ENCODE data around the gene TARS3. TPM values are rescaled to one million over a fixed set of nuclear protein-coding genes. Genes with fewer than 3 reads are reported as not detected.

TARS3 gene
- total and polyA plus RNA-seq, 10 donors, result 5.0 to 31.0 (median 16.7) TPM

- H3K4me1 ChIP-seq, result no peaks in the 10 kb centered on the region
- H3K27ac ChIP-seq, result no peak overlapping the region
- no peak overlapping the region for H3K4me3 ChIP-seq
- no peaks in the 10 kb centered on the region for H3K9me3 ChIP-seq
- TF ChIP-seq POLR2AphosphoS5 (IDR thresholded peaks at IDR 0.05) (no peak), POLR2A (IDR thresholded peaks at IDR 0.05) (no peak), CTCF (IDR thresholded peaks at IDR 0.05 in 8 of 11, conservative IDR thresholded peaks at IDR 0.05 in 3 of 11) (no peak)
- intact Hi-C loops (cut with DNase I; ENCODE audit: low total_unique reads), result no loop called here
- WGBS, 5 donors, result 90 to 94% (median 92%) methylated on average over 6 of the region's 6 CpGs
- H3K27me3 ChIP-seq (replicated peaks in 1 of 7), result no peaks in the 10 kb centered on the region
- H3K36me3 ChIP-seq, result peaks cover 0 to 97% (median 55%) of the 10 kb centered on the region in 6 donors
- no peak for DNase-seq
These were observed 13.5 kb downstream of the TARS3 start for GRCh38 chr15:101710806-101711205.

GRCh38 chr15:101709466-101709865 is 14.8 kb downstream of the TARS3 start:
- Histone ChIP-seq H3K9me3 (no peaks in the 10 kb centered on the region), H3K27me3 (replicated peaks in 1 of 7) (no peaks in the 10 kb centered on the region), H3K27ac (no peak overlapping the region), H3K4me1 (no peaks in the 10 kb centered on the region), H3K36me3 (peaks cover 0 to 99% (median 61%) of the 10 kb centered on the region in 6 donors), H3K4me3 (no peak overlapping the region)
- no peak for DNase-seq
- 91 to 97% (median 93%) methylated on average over 5 of the region's 5 CpGs for whole genome bisulfite sequencing, 5 donors
- intact Hi-C loops (cut with DNase I; ENCODE audit: low total_unique reads), result no loop called here
- TF ChIP-seq CTCF (IDR thresholded peaks at IDR 0.05 in 8 of 11, conservative IDR thresholded peaks at IDR 0.05 in 3 of 11) (no peak), POLR2AphosphoS5 (IDR thresholded peaks at IDR 0.05) (no peak), POLR2A (IDR thresholded peaks at IDR 0.05) (no peak)

GRCh38 chr15:101707983-101708382 is 16.3 kb downstream of the TARS3 start:
- DNase-seq, result no peak
- intact Hi-C loops (cut with DNase I; ENCODE audit: low total_unique reads), result no loop called here
- 87 to 94% (median 91%) methylated on average over 4 of the region's 4 CpGs for WGBS, 5 donors
- TF ChIP-seq CTCF (IDR thresholded peaks at IDR 0.05 in 8 of 11, conservative IDR thresholded peaks at IDR 0.05 in 3 of 11) (no peak), POLR2AphosphoS5 (IDR thresholded peaks at IDR 0.05) (no peak), POLR2A (IDR thresholded peaks at IDR 0.05) (no peak)
- no peaks in the 10 kb centered on the region for H3K9me3 ChIP-seq
- peaks cover 0 to 97% (median 61%) of the 10 kb centered on the region in 6 donors for H3K36me3 ChIP-seq
- no peak overlapping the region for H3K27ac ChIP-seq
- H3K4me1 ChIP-seq, result no peaks in the 10 kb centered on the region
- H3K27me3 ChIP-seq (replicated peaks in 1 of 7), result no peaks in the 10 kb centered on the region
- no peak overlapping the region for H3K4me3 ChIP-seq

- intact Hi-C loops (cut with DNase I; ENCODE audit: low total_unique reads), result no loop called here
- no peak for TF ChIP-seq CTCF (IDR thresholded peaks at IDR 0.05 in 8 of 11, conservative IDR thresholded peaks at IDR 0.05 in 3 of 11)
- Histone ChIP-seq H3K9me3 (no peaks in the 10 kb centered on the region), H3K4me1 (peaks cover 0 to 18% (median 0%) of the 10 kb centered on the region in 6 donors), H3K36me3 (peaks cover 0 to 100% (median 80%) of the 10 kb centered on the region in 6 donors), H3K27me3 (replicated peaks in 1 of 7) (no peaks in the 10 kb centered on the region), H3K4me3 (no peak overlapping the region), H3K27ac (no peak overlapping the region)
- 71 to 82% (median 75%) methylated on average over 4 of the region's 4 CpGs for WGBS, 5 donors
- DNase-seq, result no peak
These were observed 22.2 kb downstream of the TARS3 start for GRCh38 chr15:101702077-101702476.
